ENCODE results near the gene CXCR5.
"Not testable (repeated sequence)": the region's sequence is repeated elsewhere in the genome, so short reads cannot be mapped to it uniquely, and the experiment has no call there.

CXCR5 gene
- 3.6 to 4.7 reads per million in 2 donors for total RNA-seq

- no peak for DNase-seq
Observed at GRCh38 chr11:118883368-118884071, at the start of gene CXCR5. TSS of gene CXCR5 (plus strand) at chr11:118883892. CDS start at chr11:118883942, 50 bp downstream.

- no peak for DNase-seq
Observed at GRCh38 chr11:118834427-118835028, 49.2 kb upstream of the CXCR5 start.

GRCh38 chr11:118837868-118838267, 45.8 kb upstream of the CXCR5 start:
- no peak for DNase-seq

GRCh38 chr11:118838905-118839553, 44.7 kb upstream of the CXCR5 start:
- DNase-seq: no peak

- DNase-seq: no peak
Observed at GRCh38 chr11:118841469-118842242, 42.0 kb upstream of the CXCR5 start.

GRCh38 chr11:118842369-118842768, 41.3 kb upstream of the CXCR5 start:
- no peak for DNase-seq

- DNase-seq: not testable (repeated sequence)
Observed at GRCh38 chr11:118842843-118843242, 40.8 kb upstream of the CXCR5 start.

- no peak for DNase-seq
Observed at GRCh38 chr11:118843565-118843964, 40.1 kb upstream of the CXCR5 start.

- DNase-seq: no peak
Observed at GRCh38 chr11:118845369-118845768, 38.3 kb upstream of the CXCR5 start.

- DNase-seq: no peak
Observed at GRCh38 chr11:118846181-118846935, 37.3 kb upstream of the CXCR5 start.

GRCh38 chr11:118849825-118850224, 33.9 kb upstream of the CXCR5 start:
- no peak for DNase-seq

- DNase-seq: no peak
Observed at GRCh38 chr11:118851970-118852369, 31.7 kb upstream of the CXCR5 start.

GRCh38 chr11:118853678-118854077, 30.0 kb upstream of the CXCR5 start:
- DNase-seq: no peak

GRCh38 chr11:118856314-118856713, 27.4 kb upstream of the CXCR5 start:
- DNase-seq: no peak

- no peak for DNase-seq
Observed at GRCh38 chr11:118857385-118857784, 26.3 kb upstream of the CXCR5 start.

GRCh38 chr11:118859973-118860372, 23.7 kb upstream of the CXCR5 start:
- DNase-seq: no peak

- DNase-seq: no peak
Observed at GRCh38 chr11:118868659-118869058, 15.0 kb upstream of the CXCR5 start.

GRCh38 chr11:118870396-118871343, 13.0 kb upstream of the CXCR5 start:
- DNase-seq: no peak

GRCh38 chr11:118872403-118872821, 11.3 kb upstream of the CXCR5 start:
- no peak for DNase-seq

GRCh38 chr11:118873804-118874203, 9.9 kb upstream of the CXCR5 start:
- DNase-seq: no peak

GRCh38 chr11:118876286-118876685, 7.4 kb upstream of the CXCR5 start:
- DNase-seq: no peak
